ENCODE results near the gene MET. TPM values are rescaled to one million over a fixed set of nuclear protein-coding genes. Genes with fewer than 3 reads are reported as not detected.

The MET gene
- total and polyA plus RNA-seq, 2 of the 8 experiments (the other 6 are each of a cell fraction or from before 2014, with no cell fraction given), result 3.5 to 12.9 TPM

- no peak for FAIRE-seq
- no peak overlapping the region for H4K5ac ChIP-seq (ENCODE audit: insufficient read length, low read depth, low read length)
- no peak overlapping the region for H4K8ac ChIP-seq (ENCODE audit: extremely low read depth, insufficient read depth, low read length)
- H3K23me2 ChIP-seq (ENCODE audit: low read depth, low read length), result no peaks in the 10 kb centered on the region
- no peak overlapping the region for H2BK12ac ChIP-seq (ENCODE audit: low read depth, low read length)
- no peak overlapping the region for H3K27ac ChIP-seq (ENCODE audit: low read depth, low read length)
- no peaks in the 10 kb centered on the region for H4K20me1 ChIP-seq (replicated peaks in 1 of 2; ENCODE audit: control insufficient read depth in 1 of 2, insufficient read depth in 2 of 2, low read length in 2 of 2)
- H3K79me2 ChIP-seq (ENCODE audit: control insufficient read depth in 1 of 2, insufficient read depth in 2 of 2, low read length in 2 of 2), result no peaks in the 10 kb centered on the region
- H3K4me1 ChIP-seq (replicated peaks in 1 of 4; ENCODE audit: control insufficient read depth in 3 of 4, insufficient read depth in 4 of 4, low read length in 3 of 4), result no peaks in the 10 kb centered on the region
- no peak overlapping the region for H4K91ac ChIP-seq (replicated peaks; ENCODE audit: insufficient read length, low read length)
- H3K9me3 ChIP-seq (ENCODE audit: insufficient read depth in 2 of 2, low read depth in 1 of 2, low read length in 1 of 2), result no peaks in the 10 kb centered on the region
- ChIA-PET POLR2A (ENCODE audit: partially characterized antibody) (no interaction called here), CTCF (ENCODE audit: partially characterized antibody) (interaction anchor here (0.7 to 1.2 kb wide), 3 partner anchors 19 to 124 kb away, joined by 3 to 4 read pairs (median 3); no protein-coding TSS in a partner anchor)
- H3K18ac ChIP-seq (ENCODE audit: extremely low read depth, low read length), result no peak overlapping the region
- no peak overlapping the region for H3K4me3 ChIP-seq (ENCODE audit: extremely low read depth in 1 of 4, insufficient read depth in 2 of 4, low read depth in 3 of 4, low read length in 4 of 4)
- H3K4ac ChIP-seq (replicated peaks; ENCODE audit: insufficient read length, low read depth, low read length), result no peak overlapping the region
- no peak overlapping the region for H2AK5ac ChIP-seq (ENCODE audit: low read depth, low read length)
- H3K27me3 ChIP-seq (replicated peaks in 1 of 4; ENCODE audit: control insufficient read depth in 3 of 4, extremely low read depth in 1 of 4, insufficient read depth in 3 of 4, low read length in 3 of 4), result no peaks in the 10 kb centered on the region
- H3K14ac ChIP-seq (ENCODE audit: insufficient read length), result no peak overlapping the region
- H2BK120ac ChIP-seq (replicated peaks; ENCODE audit: low read depth, low read length), result no peak overlapping the region
- no peak overlapping the region for H2AFZ ChIP-seq (ENCODE audit: low read length)
- H3K56ac ChIP-seq (replicated peaks; ENCODE audit: insufficient read length, low read depth, low read length), result no peak overlapping the region
- H3K23ac ChIP-seq (ENCODE audit: insufficient read length), result no peak overlapping the region
- no peak overlapping the region for H2BK15ac ChIP-seq (ENCODE audit: low read length)
- no peak overlapping the region for H3K4me2 ChIP-seq (ENCODE audit: insufficient read depth in 1 of 2, low read depth in 2 of 2, low read length in 2 of 2)
- H3K36me3 ChIP-seq (ENCODE audit: control insufficient read depth in 2 of 4, insufficient read depth in 4 of 4, low read length in 3 of 4), result no peaks in the 10 kb centered on the region
- H3K9ac ChIP-seq (replicated peaks in 1 of 4; ENCODE audit: extremely low read depth in 1 of 4, low read depth in 3 of 4, low read length in 3 of 4), result no peak overlapping the region
- DNase-seq (ENCODE audit: low read depth in 1 of 2, low spot score in 2 of 2), result no peak
- H2BK20ac ChIP-seq (ENCODE audit: low read length), result no peak overlapping the region
- H2BK5ac ChIP-seq (ENCODE audit: low read depth, low read length), result no peak overlapping the region
- H3K79me1 ChIP-seq (ENCODE audit: low read depth, low read length), result no peaks in the 10 kb centered on the region
- TF ChIP-seq JUND (IDR thresholded peaks at IDR 0.05; ENCODE audit: low read length), result no peak
- TF ChIP-seq, protein P1, sequence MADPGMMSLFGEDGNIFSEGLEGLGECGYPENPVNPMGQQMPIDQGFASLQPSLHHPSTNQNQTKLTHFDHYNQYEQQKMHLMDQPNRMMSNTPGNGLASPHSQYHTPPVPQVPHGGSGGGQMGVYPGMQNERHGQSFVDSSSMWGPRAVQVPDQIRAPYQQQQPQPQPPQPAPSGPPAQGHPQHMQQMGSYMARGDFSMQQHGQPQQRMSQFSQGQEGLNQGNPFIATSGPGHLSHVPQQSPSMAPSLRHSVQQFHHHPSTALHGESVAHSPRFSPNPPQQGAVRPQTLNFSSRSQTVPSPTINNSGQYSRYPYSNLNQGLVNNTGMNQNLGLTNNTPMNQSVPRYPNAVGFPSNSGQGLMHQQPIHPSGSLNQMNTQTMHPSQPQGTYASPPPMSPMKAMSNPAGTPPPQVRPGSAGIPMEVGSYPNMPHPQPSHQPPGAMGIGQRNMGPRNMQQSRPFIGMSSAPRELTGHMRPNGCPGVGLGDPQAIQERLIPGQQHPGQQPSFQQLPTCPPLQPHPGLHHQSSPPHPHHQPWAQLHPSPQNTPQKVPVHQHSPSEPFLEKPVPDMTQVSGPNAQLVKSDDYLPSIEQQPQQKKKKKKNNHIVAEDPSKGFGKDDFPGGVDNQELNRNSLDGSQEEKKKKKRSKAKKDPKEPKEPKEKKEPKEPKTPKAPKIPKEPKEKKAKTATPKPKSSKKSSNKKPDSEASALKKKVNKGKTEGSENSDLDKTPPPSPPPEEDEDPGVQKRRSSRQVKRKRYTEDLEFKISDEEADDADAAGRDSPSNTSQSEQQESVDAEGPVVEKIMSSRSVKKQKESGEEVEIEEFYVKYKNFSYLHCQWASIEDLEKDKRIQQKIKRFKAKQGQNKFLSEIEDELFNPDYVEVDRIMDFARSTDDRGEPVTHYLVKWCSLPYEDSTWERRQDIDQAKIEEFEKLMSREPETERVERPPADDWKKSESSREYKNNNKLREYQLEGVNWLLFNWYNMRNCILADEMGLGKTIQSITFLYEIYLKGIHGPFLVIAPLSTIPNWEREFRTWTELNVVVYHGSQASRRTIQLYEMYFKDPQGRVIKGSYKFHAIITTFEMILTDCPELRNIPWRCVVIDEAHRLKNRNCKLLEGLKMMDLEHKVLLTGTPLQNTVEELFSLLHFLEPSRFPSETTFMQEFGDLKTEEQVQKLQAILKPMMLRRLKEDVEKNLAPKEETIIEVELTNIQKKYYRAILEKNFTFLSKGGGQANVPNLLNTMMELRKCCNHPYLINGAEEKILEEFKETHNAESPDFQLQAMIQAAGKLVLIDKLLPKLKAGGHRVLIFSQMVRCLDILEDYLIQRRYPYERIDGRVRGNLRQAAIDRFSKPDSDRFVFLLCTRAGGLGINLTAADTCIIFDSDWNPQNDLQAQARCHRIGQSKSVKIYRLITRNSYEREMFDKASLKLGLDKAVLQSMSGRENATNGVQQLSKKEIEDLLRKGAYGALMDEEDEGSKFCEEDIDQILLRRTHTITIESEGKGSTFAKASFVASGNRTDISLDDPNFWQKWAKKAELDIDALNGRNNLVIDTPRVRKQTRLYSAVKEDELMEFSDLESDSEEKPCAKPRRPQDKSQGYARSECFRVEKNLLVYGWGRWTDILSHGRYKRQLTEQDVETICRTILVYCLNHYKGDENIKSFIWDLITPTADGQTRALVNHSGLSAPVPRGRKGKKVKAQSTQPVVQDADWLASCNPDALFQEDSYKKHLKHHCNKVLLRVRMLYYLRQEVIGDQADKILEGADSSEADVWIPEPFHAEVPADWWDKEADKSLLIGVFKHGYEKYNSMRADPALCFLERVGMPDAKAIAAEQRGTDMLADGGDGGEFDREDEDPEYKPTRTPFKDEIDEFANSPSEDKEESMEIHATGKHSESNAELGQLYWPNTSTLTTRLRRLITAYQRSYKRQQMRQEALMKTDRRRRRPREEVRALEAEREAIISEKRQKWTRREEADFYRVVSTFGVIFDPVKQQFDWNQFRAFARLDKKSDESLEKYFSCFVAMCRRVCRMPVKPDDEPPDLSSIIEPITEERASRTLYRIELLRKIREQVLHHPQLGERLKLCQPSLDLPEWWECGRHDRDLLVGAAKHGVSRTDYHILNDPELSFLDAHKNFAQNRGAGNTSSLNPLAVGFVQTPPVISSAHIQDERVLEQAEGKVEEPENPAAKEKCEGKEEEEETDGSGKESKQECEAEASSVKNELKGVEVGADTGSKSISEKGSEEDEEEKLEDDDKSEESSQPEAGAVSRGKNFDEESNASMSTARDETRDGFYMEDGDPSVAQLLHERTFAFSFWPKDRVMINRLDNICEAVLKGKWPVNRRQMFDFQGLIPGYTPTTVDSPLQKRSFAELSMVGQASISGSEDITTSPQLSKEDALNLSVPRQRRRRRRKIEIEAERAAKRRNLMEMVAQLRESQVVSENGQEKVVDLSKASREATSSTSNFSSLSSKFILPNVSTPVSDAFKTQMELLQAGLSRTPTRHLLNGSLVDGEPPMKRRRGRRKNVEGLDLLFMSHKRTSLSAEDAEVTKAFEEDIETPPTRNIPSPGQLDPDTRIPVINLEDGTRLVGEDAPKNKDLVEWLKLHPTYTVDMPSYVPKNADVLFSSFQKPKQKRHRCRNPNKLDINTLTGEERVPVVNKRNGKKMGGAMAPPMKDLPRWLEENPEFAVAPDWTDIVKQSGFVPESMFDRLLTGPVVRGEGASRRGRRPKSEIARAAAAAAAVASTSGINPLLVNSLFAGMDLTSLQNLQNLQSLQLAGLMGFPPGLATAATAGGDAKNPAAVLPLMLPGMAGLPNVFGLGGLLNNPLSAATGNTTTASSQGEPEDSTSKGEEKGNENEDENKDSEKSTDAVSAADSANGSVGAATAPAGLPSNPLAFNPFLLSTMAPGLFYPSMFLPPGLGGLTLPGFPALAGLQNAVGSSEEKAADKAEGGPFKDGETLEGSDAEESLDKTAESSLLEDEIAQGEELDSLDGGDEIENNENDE (IDR thresholded peaks at IDR 0.05; ENCODE audit: insufficient replicate concordance, low read length), result no peak
Observed at GRCh38 chr7:116661865-116662264, 10.1 kb upstream of the MET start.
